KMS-11 (cell line): ENCODE results near the gene PCARE.
"Not testable (repeated sequence)": the region's sequence is repeated elsewhere in the genome, so short reads cannot be mapped to it uniquely, and the experiment has no call there.

Experiments
- H2AFZ ChIP-seq: fragments of 200-600 bp; sonication (generic); 2 replicates; pipeline ENCODE4 v1.6.1; 2016; ENCODE audit warnings: antibody characterized with exemption, mixed run types, low read depth
- H3K27ac ChIP-seq: fragments of 200-600 bp; sonication (generic); 2 replicates; pipeline ENCODE4 v1.6.1; 2016; ENCODE audit warnings: mild to moderate bottlenecking, mixed run types
- H3K27me3 ChIP-seq: fragments of 200-600 bp; sonication (generic); 2 replicates; pipeline ENCODE4 v1.6.1; 2017; ENCODE audit warnings: mild to moderate bottlenecking, low read depth, mixed run types, moderate library complexity; ENCODE audit not compliant: insufficient read depth
- H3K36me3 ChIP-seq: fragments of 200-600 bp; sonication (generic); 2 replicates; pipeline ENCODE4 v1.6.1; 2017; ENCODE audit warnings: mild to moderate bottlenecking, mixed run types; ENCODE audit not compliant: insufficient read depth
- H3K4me1 ChIP-seq: fragments of 200-600 bp; sonication (generic); 2 replicates; pipeline ENCODE4 v1.6.1; 2016; ENCODE audit warnings: mild to moderate bottlenecking, low read depth, mixed run types; ENCODE audit not compliant: poor library complexity, severe bottlenecking
- H3K4me2 ChIP-seq: fragments of 200-600 bp; sonication (generic); 2 replicates; pipeline ENCODE4 v1.7.0; 2016; ENCODE audit warnings: mild to moderate bottlenecking, mixed run types
- H3K4me3 ChIP-seq: fragments of 200-600 bp; sonication (generic); IDR thresholded peaks from 2 replicates; pipeline ENCODE4 v1.6.1; 2017; ENCODE audit warnings: low read depth, low read length, mixed read lengths; ENCODE audit not compliant: insufficient read depth
- H3K79me2 ChIP-seq: fragments of 200-600 bp; sonication (generic); 2 replicates; pipeline ENCODE4 v1.6.1; 2016; ENCODE audit warnings: low read depth, mixed run types; ENCODE audit not compliant: insufficient read depth
- H3K9ac ChIP-seq: fragments of 200-600 bp; sonication (generic); 2 replicates; pipeline ENCODE4 v1.6.1; 2016; ENCODE audit warnings: mild to moderate bottlenecking, mixed run types
- H4K20me1 ChIP-seq: fragments of 200-600 bp; sonication (generic); 2 replicates; pipeline ENCODE4 v1.6.1; 2016; ENCODE audit warnings: mild to moderate bottlenecking, mixed run types; ENCODE audit not compliant: insufficient read depth
- CTCF ChIP-seq: fragments of 200-600 bp; sonication (generic); conservative IDR thresholded peaks from 2 replicates; pipeline ENCODE4 v1.6.1; 2017; ENCODE audit warnings: low read depth, mild to moderate bottlenecking, antibody characterized with exemption, low read length, moderate library complexity, mixed read lengths

PCARE gene

GRCh38 chr2:29105375-29105774 is 31.1 kb upstream of the PCARE start:
- Histone ChIP-seq H3K4me2 (no peak overlapping the region), H4K20me1 (no peaks in the 10 kb centered on the region), H3K79me2 (no peaks in the 10 kb centered on the region), H2AFZ (no peak overlapping the region), H3K27ac (no peak overlapping the region), H3K4me3 (no peak overlapping the region), H3K36me3 (no peaks in the 10 kb centered on the region), H3K9ac (no peak overlapping the region), H3K27me3 (no peaks in the 10 kb centered on the region), H3K4me1 (no peaks in the 10 kb centered on the region)
- no peak for TF ChIP-seq CTCF

- H3K4me2 ChIP-seq = no peak overlapping the region
- no peaks in the 10 kb centered on the region for H3K36me3 ChIP-seq
- no peak overlapping the region for H2AFZ ChIP-seq
- no peaks in the 10 kb centered on the region for H3K79me2 ChIP-seq
- H3K4me3 ChIP-seq = no peak overlapping the region
- H4K20me1 ChIP-seq = no peaks in the 10 kb centered on the region
- TF ChIP-seq CTCF = no peak
- no peaks in the 10 kb centered on the region for H3K4me1 ChIP-seq
- H3K9ac ChIP-seq = no peak overlapping the region
- H3K27ac ChIP-seq = no peak overlapping the region
- H3K27me3 ChIP-seq = no peaks in the 10 kb centered on the region
These were observed 30.4 kb upstream of the PCARE start for GRCh38 chr2:29104688-29105087.

GRCh38 chr2:29100564-29100963 is 26.2 kb upstream of the PCARE start:
- no peaks in the 10 kb centered on the region for H3K4me1 ChIP-seq
- TF ChIP-seq CTCF = no peak
- H3K79me2 ChIP-seq = no peaks in the 10 kb centered on the region
- H3K4me2 ChIP-seq = no peak overlapping the region
- no peaks in the 10 kb centered on the region for H4K20me1 ChIP-seq
- H3K27me3 ChIP-seq = no peaks in the 10 kb centered on the region
- H3K27ac ChIP-seq = no peak overlapping the region
- no peak overlapping the region for H2AFZ ChIP-seq
- no peaks in the 10 kb centered on the region for H3K36me3 ChIP-seq
- no peak overlapping the region for H3K9ac ChIP-seq
- H3K4me3 ChIP-seq = no peak overlapping the region

GRCh38 chr2:29097569-29097968 is 23.2 kb upstream of the PCARE start:
- no peaks in the 10 kb centered on the region for H3K4me1 ChIP-seq
- no peak overlapping the region for H3K9ac ChIP-seq
- TF ChIP-seq CTCF = no peak
- H3K27me3 ChIP-seq = no peaks in the 10 kb centered on the region
- no peak overlapping the region for H2AFZ ChIP-seq
- H3K27ac ChIP-seq = no peak overlapping the region
- H4K20me1 ChIP-seq = no peaks in the 10 kb centered on the region
- H3K36me3 ChIP-seq = no peaks in the 10 kb centered on the region
- H3K4me2 ChIP-seq = no peak overlapping the region
- H3K79me2 ChIP-seq = no peaks in the 10 kb centered on the region
- H3K4me3 ChIP-seq = no peak overlapping the region

GRCh38 chr2:29096969-29097368 is 22.6 kb upstream of the PCARE start:
- H3K27ac ChIP-seq = no peak overlapping the region
- no peaks in the 10 kb centered on the region for H3K36me3 ChIP-seq
- H3K9ac ChIP-seq = no peak overlapping the region
- no peak overlapping the region for H3K4me3 ChIP-seq
- H3K79me2 ChIP-seq = no peaks in the 10 kb centered on the region
- no peaks in the 10 kb centered on the region for H4K20me1 ChIP-seq
- H2AFZ ChIP-seq = no peak overlapping the region
- no peak overlapping the region for H3K4me2 ChIP-seq
- H3K4me1 ChIP-seq = no peaks in the 10 kb centered on the region
- no peak for TF ChIP-seq CTCF
- H3K27me3 ChIP-seq = no peaks in the 10 kb centered on the region

GRCh38 chr2:29090311-29090710 is 16.0 kb upstream of the PCARE start:
- H4K20me1 ChIP-seq, H3K79me2 ChIP-seq, H3K4me1 ChIP-seq, H3K4me3 ChIP-seq, H3K36me3 ChIP-seq, H3K27me3 ChIP-seq, H3K27ac ChIP-seq, H2AFZ ChIP-seq, H3K9ac ChIP-seq, H3K4me2 ChIP-seq: not testable (repeated sequence)
